Gastrocnemius medialis (tissue), 4 donors: ENCODE measurements around the gene MX2. TPM values are rescaled to one million over a fixed set of nuclear protein-coding genes. Genes with fewer than 3 reads are reported as not detected.

ENCODE experiments used
- ATAC-seq, 2 donors: fragments of 150-250 bp; one replicate each; pipeline ENCODE4 v1.9.1; 2016
- DNase-seq, 2 donors: peaks; one replicate each; pipeline ENCODE4 v3.0.0-alpha.2; 2019
- H3K27ac ChIP-seq, 4 donors: fragments of 200-600 bp; sonication (generic); 1 replicate in 1 of 4; 2 replicates in 3 of 4; pipeline ENCODE4 v1.5.1; 2016 to 2018; ENCODE audit warnings: mild to moderate bottlenecking in 2 of 4, moderate library complexity in 1 of 4
- H3K27me3 ChIP-seq, 3 donors: fragments of 200-600 bp; sonication (generic) in 2 of 3; 1 replicate in 1 of 3; 2 replicates in 2 of 3; pipeline versions ENCODE4 v1.5.1 to v1.6.0; 2016 to 2019; ENCODE audit warnings: mild to moderate bottlenecking in 1 of 3, moderate library complexity in 1 of 3
- H3K36me3 ChIP-seq, 2 donors: fragments of 200-600 bp; sonication (generic) in 1 of 2; one replicate each; pipeline ENCODE4 v1.5.1; 2017 to 2018
- H3K4me1 ChIP-seq, 2 donors: fragments of 200-600 bp; sonication (generic) in 1 of 2; one replicate each; pipeline ENCODE4 v1.5.1; 2016 to 2017; ENCODE audit warnings: mild to moderate bottlenecking in 2 of 2
- H3K4me3 ChIP-seq, 4 donors: fragments of 200-600 bp; sonication (generic) in 3 of 4; 1 replicate in 1 of 4; 2 replicates in 3 of 4; pipeline ENCODE4 v1.5.1; 2016 to 2019; ENCODE audit warnings: mild to moderate bottlenecking in 2 of 4
- H3K9me3 ChIP-seq, 3 donors: fragments of 200-600 bp; sonication (generic) in 2 of 3; 1 replicate in 1 of 3; 2 replicates in 2 of 3; pipeline ENCODE4 v1.5.1; 2016 to 2019
- CTCF ChIP-seq, 5 experiments: fragments of 450-650 bp in 3 of 5; fragments of 200-600 bp in 2 of 5; sonication (generic) in 2 of 5; IDR thresholded peaks in 4 of 5; conservative IDR thresholded peaks in 1 of 5; 1 replicate in 4 of 5; 2 replicates in 1 of 5; pipeline ENCODE4 v1.5.1; 2016 to 2019; ENCODE audit warnings: antibody characterized with exemption in 5 of 5, mild to moderate bottlenecking in 3 of 5, moderate library complexity in 3 of 5
- POLR2A ChIP-seq, 2 donors: fragments of 450-650 bp; IDR thresholded peaks; one replicate each; pipeline ENCODE4 v1.6.1; 2017; ENCODE audit warnings: antibody characterized with exemption in 2 of 2, mild to moderate bottlenecking in 2 of 2, moderate library complexity in 2 of 2
- in situ Hi-C, 4 donors: fragments of 200-750 bp; cut with MboI; loops; one replicate each; pipeline versions ENCODE4 v1.15.0 to v1.8.0; 2017; ENCODE audit warnings: low sequenced_read_pairs in 4 of 4
- intact Hi-C: fragments of 100-400 bp; cut with DNase I; formaldehyde crosslinking; loops from one replicate; pipeline ENCODE4 v1.15.1; 2023; ENCODE audit warnings: low total_unique reads
- total RNA-seq, 4 donors: library from RNA; depleted of rRNA; stranded (reverse); fragments of >200 nt; gene quantifications; one replicate each; pipeline versions ENCODE4 v1.1.0 to v1.2.3, GENCODE V29; 2016

MX2 gene
- total RNA-seq, 4 donors from 2014 or later, result 1.1 to 6.8 (median 2.2) TPM

GRCh38 chr21:41366522-41367151 is 4.8 kb downstream of the MX2 start:
- no peak for TF ChIP-seq CTCF (IDR thresholded peaks at IDR 0.05 in 4 of 5, conservative IDR thresholded peaks at IDR 0.05 in 1 of 5)
- TF ChIP-seq POLR2A (IDR thresholded peaks at IDR 0.05), result no peak
- Histone ChIP-seq H3K36me3 (no peaks in the 10 kb centered on the region), H3K4me3 (no peak overlapping the region), H3K27me3 (peaks cover 0 to 3% (median 0%) of the 10 kb centered on the region in 3 donors), H3K9me3 (no peaks in the 10 kb centered on the region), H3K27ac (no peak overlapping the region), H3K4me1 (peaks cover 0 to 6% of the 10 kb centered on the region in 2 donors)
- ATAC-seq, result no peak
- DNase-seq, result no peak
- intact Hi-C loops (no loop called here), in situ Hi-C loops (no loop called here)

DNA sequence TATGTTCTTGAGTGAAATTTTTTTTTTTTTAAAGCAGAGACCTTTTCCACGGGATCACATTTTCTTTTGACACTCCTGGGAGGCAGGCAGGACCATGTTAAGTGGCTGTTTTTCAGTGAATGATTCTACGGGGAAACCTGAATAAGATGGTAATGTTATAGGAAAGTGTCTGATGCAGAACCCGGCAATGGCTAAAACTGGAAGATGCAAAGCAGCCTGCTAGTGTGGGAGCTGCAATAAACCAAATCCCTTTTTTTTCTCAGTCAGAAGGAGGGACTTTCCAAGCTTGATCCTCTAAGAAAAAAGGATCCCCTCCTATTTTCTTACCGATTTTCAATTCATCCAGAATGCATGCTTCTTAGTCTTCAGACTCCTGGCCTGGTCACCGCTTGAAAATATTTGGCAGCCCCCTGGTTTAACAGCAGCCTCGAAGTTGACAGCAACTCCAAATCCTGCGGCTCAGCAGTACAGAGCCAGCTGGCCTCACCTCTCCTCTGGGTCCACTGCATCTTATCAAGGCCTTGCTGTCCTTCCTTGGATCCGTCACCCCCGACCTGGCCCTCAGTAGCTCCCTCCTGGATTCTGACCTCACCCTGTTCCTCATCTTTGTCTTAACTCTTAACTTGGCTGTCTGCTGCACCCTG is 5.6 kb downstream of the MX2 start:
- no peaks in the 10 kb centered on the region for H3K36me3 ChIP-seq
- H3K27ac ChIP-seq, result no peak overlapping the region
- TF ChIP-seq POLR2A (IDR thresholded peaks at IDR 0.05) (no peak), CTCF (IDR thresholded peaks at IDR 0.05 in 4 of 5, conservative IDR thresholded peaks at IDR 0.05 in 1 of 5) (no peak)
- H3K27me3 ChIP-seq, result peaks cover 0 to 3% (median 0%) of the 10 kb centered on the region in 3 donors
- DNase-seq, result no peak
- in situ Hi-C loops (no loop called here), intact Hi-C loops (no loop called here)
- H3K9me3 ChIP-seq, result no peaks in the 10 kb centered on the region
- no peak overlapping the region for H3K4me3 ChIP-seq
- no peak for ATAC-seq
- peaks cover 0 to 6% of the 10 kb centered on the region in 2 donors for H3K4me1 ChIP-seq

- intact Hi-C loops, result no loop called here
- Histone ChIP-seq H3K27me3 (peaks cover 0 to 3% (median 0%) of the 10 kb centered on the region in 3 donors), H3K36me3 (no peaks in the 10 kb centered on the region), H3K9me3 (no peaks in the 10 kb centered on the region), H3K4me3 (no peak overlapping the region), H3K4me1 (peaks cover 0 to 6% of the 10 kb centered on the region in 2 donors), H3K27ac (peak overlapping the region; percentile 48 to 78 (median 66))
- DNase-seq (no peak), ATAC-seq (no peak)
- TF ChIP-seq POLR2A (IDR thresholded peaks at IDR 0.05), result no peak
- TF ChIP-seq CTCF (IDR thresholded peaks at IDR 0.05 in 4 of 5, conservative IDR thresholded peaks at IDR 0.05 in 1 of 5), result no peak
- in situ Hi-C loops, result no loop called here
These were observed 6.3 kb downstream of the MX2 start for GRCh38 chr21:41367945-41368734.

DNA sequence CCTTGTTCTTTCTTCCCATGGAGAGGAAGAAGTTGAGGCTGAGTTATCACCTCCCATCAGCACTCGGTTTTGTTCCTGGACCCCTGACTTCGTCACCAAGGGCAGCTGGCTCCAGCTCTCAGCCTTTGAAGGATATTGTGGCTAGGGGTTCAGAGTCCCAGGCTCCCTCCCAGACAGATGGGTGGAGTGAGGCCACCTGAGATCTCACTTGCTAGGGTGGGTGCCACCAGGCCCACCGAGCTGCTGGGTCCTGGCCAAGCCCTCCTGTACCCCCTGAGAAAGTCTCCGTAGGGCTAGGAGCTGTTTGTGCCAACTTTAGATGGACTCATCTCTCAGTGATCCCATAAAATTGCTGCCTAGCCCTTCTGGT is 6.9 kb downstream of the MX2 start:
- H3K36me3 ChIP-seq, result no peaks in the 10 kb centered on the region
- peak overlapping the region in 3 of 4 donors; percentile 28 to 50 (median 29) for H3K4me3 ChIP-seq
- H3K27me3 ChIP-seq, result peaks cover 0 to 3% (median 0%) of the 10 kb centered on the region in 3 donors
- H3K4me1 ChIP-seq, result peaks cover 0 to 6% of the 10 kb centered on the region in 2 donors
- TF ChIP-seq POLR2A (IDR thresholded peaks at IDR 0.05) (no peak), CTCF (IDR thresholded peaks at IDR 0.05 in 4 of 5, conservative IDR thresholded peaks at IDR 0.05 in 1 of 5) (no peak)
- H3K9me3 ChIP-seq, result no peaks in the 10 kb centered on the region
- in situ Hi-C loops, result no loop called here
- H3K27ac ChIP-seq, result peak overlapping the region; percentile 48 to 78 (median 66)
- no peak for DNase-seq
- no peak for ATAC-seq
- intact Hi-C loops, result no loop called here
